Superior temporal gyrus (tissue), 1 donor: Measurements from ENCODE around the gene SERINC4.
"Not testable (repeated sequence)": the region's sequence is repeated elsewhere in the genome, so short reads cannot be mapped to it uniquely, and the experiment has no call there.

Experiments used
- DNase-seq: peaks from one replicate; pipeline ENCODE4 v3.0.0-alpha.2; 2016; ENCODE audit errors: extremely low spot score

The SERINC4 gene

DNA sequence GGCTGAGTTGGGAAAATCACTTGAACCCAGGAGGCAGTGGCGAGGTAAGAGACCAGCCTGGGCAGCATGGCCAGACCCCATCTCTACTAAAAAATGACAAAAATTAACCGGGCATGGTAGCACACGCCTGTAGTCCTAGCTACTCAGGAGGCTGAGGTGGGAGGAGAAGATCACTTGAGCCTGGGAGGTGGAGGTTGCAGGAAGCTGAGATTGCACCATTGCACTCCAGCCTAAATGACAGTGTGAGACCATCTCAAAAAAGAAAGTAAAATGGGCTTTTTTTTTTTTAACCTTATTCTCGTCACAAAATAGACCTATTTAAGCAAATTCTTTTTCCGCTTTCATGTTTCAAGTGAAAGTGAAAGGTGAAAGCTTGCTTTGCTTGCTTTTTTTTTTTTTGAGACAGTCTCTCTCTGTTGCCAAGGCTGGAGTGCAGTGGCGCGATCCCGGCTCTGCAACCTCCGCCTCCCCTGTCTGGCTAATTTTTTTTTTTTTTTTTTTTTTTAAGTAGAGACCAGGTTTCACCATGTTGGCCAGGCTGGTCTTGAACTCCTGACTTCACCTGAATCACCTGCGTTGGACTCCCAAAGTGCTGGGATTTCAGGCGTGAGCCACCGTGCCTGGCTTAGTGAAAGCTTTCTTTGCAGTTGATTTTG is 50.2 kb downstream of the SERINC4 start:
- no peak for DNase-seq

DNA sequence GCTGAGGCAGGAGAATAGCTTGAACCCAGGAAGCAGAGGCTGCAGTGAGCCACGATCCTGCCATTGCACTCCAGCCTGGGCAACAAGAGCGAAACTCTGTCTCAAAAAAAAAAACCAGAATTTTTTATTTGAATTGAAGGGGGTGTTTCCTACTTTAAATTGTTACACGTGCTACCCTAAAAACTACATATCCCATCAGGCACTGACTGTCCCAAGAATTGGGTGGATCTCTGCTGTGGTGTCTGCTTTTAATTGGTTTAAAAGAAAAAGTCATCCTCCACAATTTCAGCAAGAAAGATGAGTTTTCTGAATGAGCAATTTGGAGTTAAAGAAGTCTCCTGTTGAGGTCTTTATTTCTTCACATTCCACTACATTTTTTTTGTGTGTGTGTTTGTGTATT is 51.6 kb downstream of the SERINC4 start:
- no peak for DNase-seq

DNA sequence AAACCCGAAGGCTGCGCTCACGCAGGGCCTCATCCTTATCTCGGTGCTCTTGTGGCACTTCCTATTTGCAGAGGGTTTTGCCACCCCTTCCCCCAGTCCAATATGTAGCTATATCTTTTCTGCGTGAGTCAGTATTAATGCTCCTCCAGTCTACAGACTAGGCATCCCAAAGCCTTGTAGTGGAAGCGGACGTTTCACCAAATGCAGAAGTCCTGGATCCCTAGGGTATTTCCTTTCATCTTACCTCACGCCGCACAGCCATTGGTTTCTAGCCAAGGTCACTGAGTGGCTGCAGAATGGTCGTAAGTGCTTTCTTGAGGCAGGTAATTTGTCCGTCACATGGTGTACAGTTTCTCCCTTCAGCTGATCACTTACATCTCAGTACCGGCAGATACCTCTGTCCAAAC is 53.1 kb downstream of the SERINC4 start:
- not testable (repeated sequence) for DNase-seq

DNA sequence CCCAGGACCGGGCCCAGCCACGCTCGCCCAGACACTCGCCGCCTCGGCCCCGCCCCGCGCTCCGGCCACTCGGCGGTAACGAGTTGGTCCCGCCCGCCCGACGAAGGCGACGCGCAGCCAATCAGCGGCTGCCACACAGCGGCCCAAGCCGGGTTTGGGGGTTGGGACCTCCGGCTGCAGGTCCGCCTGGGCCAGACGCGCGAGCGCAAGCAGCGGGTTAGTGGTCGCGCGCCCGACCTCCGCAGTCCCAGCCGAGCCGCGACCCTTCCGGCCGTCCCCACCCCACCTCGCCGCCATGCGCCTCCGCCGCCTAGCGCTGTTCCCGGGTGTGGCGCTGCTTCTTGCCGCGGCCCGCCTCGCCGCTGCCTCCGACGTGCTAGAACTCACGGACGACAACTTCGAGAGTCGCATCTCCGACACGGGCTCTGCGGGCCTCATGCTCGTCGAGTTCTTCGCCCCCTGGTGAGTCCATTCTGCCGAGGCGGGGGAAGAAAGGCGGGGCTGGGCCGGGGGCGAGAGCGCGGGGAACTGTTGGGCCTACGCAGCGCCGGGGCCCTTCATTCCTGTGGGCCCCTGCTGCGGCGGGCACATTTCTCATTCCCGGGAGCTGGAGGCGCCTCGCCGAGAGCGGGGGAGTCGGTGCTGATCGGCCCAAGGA is 53.6 kb downstream of the SERINC4 start, which contains the start of gene PDIA3:
PDIA3 (plus strand) TSS at position 194 of the 658 bp plus-strand sequence; CDS start at position 296, 102 bp downstream.
- DNase-seq, result peak; percentile 92
